Right kidney (tissue), 1 donor: Measurements from ENCODE around the gene INSYN2A.

ENCODE experiments used
- DNase-seq: peaks from one replicate; pipeline ENCODE4 v3.0.0-alpha.2; 2016

Gene INSYN2A

DNA sequence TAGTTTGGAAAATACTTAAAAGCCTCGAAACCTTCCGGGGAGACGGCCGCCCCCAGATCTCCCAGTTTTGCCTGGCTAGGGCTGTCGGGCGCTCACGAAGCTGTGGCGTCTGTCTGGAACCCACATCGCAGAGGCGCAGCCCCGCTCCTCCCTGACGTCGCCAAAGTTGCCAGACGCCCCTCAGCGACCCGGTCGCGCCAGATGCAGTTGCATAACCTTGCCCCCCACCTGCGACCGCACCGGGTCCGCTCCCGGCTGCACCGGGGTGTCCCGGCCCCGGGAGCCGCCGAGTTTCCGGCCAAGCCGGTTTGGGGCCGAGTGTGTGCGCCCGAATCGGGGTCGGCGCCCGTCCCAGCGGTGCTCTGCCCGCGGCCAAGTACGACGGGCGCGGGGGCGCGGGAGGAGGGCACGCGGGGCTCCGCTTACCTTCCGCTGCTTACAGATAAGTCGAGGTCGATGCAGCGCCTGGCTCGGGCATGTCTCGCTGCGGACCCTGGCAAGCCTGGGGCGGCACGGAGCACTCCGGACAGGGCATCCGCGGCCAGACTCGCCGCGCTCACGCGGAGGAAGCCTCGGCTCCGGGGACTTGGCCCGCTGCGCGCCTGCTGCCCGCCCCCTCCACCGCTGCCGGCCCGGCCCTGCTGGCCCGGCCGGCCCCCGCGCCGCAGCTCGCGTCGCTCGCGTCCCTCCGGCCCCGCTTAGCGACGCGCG is 665 bp downstream of the INSYN2A start:
- DNase-seq: peak; percentile 81

DNA sequence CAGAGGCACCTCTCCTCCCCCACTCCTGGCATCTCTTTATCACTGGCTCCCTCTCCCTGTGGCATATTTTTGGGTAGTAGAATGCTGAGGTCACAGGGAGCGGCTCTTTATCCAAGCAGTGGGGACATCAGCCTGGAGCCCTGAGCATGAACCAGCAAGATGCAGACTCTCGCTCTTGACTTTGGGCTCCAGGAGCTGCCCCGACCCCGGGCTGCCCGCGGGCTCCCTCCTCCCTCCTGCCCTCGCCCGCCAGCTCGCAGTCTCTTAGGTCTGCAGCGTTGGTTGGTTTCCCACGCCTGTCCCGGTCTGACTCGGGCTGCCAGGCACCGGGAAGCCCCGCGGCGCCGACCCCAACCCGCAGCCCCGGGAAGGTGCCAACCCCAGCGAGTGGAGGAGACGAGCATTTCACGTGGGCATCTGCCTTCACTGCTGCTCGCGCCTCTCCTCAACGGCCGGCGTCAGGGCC is 1.3 kb downstream of the INSYN2A start:
- DNase-seq: no peak

- DNase-seq: no peak
These were observed 1.8 kb downstream of the INSYN2A start for GRCh38 chr10:127194599-127194998.

- no peak for DNase-seq
These were observed 2.3 kb downstream of the INSYN2A start for GRCh38 chr10:127194111-127194510.

DNA sequence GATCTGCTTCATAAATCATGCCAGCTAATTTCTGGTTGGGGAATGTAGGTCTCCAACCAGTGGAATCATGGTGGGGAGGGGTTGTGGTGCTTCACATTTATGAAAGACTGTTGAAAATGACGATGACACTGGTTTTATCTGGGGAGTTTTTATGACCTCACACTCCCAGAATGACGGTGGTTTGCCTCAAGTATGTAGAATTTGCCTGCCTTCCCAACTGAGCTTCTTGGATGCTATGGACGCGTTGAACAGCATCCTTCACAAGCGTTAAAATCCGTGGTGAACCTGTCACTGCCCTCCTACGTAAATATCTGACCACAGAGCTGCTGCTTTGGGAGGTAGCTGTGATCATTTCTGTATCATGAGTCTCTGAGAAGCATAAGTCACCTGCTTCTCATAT is 3.3 kb downstream of the INSYN2A start:
- DNase-seq: no peak

- no peak for DNase-seq
These were observed 6.0 kb downstream of the INSYN2A start for GRCh38 chr10:127190427-127190826.

GRCh38 chr10:127189226-127189625 is 7.2 kb downstream of the INSYN2A start:
- no peak for DNase-seq

GRCh38 chr10:127186813-127187212 is 9.6 kb downstream of the INSYN2A start:
- DNase-seq: no peak

DNA sequence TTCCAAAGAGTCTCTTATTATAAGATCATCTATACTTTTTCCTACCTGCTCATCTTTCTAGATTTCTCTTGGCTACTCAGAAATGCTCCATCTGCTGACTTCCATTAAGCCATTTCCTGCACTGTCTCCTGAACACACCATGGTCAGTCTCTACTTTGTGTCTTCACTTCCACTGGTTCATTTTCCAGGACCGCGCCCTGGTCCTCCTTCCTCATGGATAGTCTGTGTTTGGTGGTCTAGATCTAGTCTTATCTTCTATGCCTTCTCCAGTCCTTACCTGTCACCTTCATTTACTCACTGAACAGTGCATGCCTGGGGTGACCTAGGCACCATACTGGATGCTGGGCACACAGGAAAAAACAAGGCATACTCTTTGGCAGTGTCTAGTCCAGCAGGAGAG is 11.8 kb downstream of the INSYN2A start:
- no peak for DNase-seq

DNA sequence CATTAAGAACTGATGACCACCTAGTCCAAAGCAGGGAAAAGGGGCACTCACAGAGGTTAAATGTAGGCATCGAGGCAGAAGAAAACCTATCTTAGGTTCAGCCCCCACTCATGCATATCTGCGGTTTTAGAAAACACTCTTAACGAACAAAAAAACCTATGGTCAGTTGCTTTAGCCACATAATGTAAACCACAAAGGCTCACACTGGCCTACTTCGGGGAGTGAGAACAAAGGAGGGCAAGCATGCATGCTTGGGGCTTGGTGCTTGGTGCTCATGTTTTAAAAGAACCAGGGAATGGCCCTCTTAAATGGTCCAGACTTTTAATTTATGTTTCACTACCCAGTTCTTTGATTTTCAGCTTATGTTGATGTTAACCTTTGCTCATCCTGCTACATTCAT is 14.2 kb downstream of the INSYN2A start:
- DNase-seq: no peak

DNA sequence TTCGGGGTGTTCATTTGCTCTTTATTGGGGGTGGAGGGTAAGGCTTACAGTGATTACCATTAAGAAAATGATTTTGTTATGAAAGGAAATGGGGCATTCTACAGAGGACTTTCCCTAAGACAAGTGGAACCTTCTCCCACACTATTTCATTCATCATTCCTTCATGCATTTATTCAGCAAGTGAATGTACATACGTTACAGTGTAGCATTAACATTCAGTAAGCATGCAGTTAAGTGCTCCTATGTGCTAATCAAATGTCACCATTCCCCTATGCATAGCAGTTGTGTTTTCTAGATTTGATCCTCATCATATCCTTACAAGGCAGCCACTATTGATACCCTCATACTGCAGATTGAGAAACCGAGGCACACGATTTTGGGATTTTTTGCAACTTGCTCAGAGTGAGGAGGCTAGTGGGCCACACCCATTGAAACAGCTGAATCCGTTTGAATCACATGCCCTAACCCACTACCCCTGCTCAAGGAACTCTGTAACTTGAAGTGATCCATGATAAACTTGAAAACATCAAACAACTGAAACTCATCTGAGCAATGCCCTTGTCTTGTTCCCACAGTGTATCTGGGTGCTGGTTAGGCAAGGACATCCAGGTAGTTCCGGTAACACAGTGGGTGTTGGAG is 16.7 kb downstream of the INSYN2A start:
- DNase-seq: no peak

GRCh38 chr10:127176649-127177048 is 19.7 kb downstream of the INSYN2A start:
- DNase-seq: no peak

DNA sequence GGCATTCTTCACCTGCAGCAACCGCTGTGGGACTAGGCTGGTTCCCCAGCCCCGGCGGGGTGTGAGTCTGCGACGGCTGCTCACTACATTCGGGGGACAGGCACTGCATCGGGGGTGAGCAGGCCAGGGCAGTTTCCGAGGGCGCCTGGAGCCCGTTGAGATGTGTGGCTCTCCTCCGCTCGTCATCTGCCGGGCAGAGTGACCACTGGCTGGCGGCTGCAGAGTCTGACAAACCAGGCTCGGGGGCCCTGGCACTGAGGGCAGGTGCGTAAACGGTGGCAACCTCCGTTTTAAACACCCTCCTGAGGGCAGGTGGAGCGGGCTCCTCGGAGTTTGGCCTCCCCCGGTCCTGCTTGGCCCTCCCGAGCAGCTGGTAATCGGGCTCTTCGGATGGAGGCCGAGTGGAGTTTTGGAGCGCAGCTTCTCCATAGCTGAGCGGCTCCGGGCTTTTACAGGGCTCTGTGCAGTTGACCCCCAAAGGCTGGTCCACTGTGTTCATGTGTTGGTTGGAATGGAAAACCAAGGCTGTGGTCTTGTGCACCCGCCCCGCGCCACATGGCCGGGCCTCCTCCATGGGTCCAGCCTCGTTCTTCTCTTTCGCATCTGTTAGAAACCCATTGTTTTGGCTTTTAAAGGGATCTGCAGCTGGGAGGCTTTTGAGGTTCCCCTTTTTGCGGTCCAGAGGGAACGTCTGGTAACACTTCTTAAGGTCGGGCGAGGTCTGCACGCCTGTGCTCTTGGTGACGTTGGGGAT is 20.9 kb downstream of the INSYN2A start:
- DNase-seq: no peak

- DNase-seq: no peak
These were observed 21.5 kb downstream of the INSYN2A start for GRCh38 chr10:127174866-127175265.

DNA sequence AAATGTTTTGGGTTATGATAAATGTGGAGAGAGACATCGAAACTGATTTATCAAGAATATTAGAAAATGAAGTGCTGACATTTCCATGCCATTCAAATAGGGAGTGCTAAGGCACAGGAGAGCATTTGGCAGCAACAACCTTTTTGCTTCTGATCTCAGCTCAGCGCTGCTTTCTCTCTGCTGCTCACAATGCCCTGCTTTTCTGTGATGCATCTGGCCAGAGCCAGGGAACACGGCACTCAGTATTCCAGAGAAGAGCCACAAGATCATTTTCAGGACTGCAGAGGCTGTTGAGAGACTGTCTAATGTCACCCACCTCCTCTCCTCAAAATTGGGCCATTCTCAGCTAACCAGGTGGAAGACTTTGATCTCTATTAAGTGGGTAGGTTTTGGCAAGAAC is 28.1 kb downstream of the INSYN2A start:
- DNase-seq: no peak

DNA sequence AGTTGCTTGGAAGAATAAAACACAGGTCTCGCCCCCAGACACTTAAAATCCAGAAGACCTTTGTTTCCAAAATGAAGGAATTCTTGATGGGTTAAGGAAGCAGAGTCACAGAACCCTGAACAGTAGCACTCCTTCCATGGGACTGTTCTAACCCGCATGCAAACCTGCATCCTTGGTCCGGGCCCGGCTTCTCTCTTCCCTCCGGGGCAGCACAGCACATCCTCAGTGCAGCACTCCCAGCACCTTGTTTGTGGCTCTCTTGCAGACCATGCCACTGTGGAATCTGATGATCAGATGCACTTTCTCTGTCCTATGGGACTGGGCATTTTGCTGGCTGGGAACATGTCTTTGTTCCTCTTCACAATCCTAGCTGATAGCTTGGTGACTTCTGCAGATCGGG is 33.5 kb downstream of the INSYN2A start:
- DNase-seq: no peak

DNA sequence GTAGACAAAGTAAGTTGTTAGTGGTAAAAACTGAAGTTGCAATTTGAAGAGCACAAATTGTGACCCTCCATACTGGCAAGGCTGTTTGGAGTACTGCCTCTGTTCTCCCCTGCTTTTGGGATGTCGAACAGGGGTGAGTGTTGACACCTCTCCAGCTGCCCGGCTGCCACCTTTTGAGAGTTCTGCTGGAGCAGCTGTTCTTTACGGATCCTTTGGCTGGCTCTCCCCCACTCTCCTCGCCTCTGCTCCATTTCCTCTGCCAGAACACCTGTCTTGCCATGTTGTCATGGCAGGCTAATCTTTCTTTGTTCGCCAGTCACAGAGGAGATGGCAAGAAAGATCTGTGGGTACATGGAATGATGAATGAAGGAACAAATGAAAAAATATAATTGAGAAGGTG is 34.9 kb downstream of the INSYN2A start:
- DNase-seq: no peak

DNA sequence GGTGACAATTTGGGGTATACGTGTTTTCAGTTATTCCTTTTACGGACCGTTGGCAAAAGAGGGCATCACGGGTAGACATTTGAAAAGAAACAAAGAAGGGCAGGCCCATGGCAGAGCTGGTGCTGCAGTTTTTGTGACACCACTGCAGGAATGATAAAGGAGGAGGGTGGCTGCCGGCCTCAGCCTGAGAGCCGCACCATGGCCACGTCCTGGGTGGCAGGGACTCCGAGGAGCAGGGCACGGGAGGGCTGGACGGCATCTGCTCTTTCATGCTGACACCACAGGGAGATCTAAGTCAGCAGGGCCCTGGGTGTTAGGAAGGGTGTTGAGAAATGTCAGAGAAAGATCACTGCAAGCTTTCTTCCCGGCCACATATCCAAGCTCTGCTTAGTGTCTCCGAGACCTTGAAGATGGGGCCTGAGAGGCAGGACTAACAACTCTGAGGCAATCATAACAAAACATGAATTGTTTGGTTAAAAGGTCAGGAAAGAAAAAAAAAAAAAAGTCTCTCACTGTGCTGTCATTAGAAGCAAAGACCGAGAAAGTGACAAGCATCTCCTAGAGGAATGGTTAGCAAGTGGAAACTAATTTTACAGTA is 36.6 kb downstream of the INSYN2A start:
- no peak for DNase-seq

- DNase-seq: no peak
These were observed 37.7 kb downstream of the INSYN2A start for GRCh38 chr10:127158662-127159061.

DNA sequence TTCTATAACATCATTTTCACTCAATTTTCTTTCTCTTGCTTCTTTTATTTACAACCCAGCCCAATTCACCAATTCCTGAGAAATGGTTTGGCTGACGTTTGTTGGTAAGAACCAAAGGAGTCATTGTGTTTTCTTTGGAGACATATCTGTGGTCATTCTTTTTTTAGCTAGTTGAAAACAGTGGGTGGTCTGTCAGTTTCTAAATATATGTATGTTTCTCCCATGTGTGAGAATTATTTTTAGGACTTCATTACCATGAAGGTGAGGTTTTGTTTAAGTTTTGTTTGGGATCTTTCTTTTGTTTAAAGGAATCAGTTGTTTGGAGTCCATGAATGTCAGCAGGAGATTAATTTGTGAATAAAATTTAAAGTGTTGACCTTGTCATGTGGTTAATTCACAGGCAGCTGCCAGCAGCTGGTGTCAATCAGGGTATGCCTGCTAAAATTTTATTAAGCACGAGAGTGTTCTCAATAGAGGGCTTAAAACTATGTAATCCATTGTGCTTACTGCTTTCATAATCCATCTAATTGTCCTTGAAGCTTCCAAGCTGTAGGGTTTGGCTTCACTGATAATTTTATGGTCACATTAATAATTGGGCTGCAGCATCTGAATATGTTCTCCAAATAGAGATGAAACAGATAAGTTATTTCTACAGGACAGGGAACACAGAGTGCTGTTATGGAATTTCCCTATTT is 38.7 kb downstream of the INSYN2A start:
- peak; percentile 9 for DNase-seq

- DNase-seq: no peak
These were observed 39.3 kb downstream of the INSYN2A start for GRCh38 chr10:127157089-127157488.

DNA sequence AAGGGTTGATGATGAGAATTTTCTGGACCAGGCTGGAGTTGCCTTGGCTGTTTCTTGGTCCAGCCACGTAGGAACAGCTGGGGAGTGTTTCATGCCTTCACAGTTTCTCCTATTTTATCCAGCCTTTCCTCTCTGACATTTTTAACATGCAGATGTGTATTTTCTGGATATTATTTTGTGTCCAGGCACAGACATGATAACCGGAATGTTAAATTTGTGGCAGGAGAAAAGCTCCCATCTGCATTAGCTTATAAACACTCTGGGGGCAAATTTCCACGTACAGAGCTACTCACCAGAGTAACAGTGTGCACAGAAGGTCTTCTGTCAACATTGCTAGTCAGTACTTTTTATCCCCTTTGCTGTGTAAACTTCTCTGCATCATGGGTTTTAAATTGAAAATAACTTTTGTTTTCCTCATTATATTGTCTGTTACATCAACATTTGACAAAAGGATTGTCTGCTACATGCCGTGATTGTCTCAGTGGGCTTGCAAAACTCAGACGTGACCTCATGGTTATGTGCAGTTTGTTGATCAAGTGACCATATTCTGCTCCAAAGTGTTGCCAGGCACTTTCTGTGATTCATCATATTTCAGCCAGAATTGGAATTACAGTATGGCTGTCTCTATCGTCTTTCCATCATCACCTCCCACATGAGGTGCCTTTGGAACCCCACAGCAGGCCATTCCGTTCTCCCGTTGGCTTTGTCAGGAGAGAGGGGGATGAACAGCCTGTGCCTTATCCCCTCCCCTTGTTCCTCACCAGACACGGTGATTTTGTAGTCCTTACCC is 41.4 kb downstream of the INSYN2A start:
- DNase-seq: no peak
